GM21737 (cell line): ENCODE data around the gene HS3ST4.
"Not testable (repeated sequence)": the region's sequence is repeated elsewhere in the genome, so short reads cannot be mapped to it uniquely, and the experiment has no call there.

ENCODE experiments used
- ATAC-seq: cut with Tn5 transposase; IDR thresholded peaks from one replicate; pipeline ENCODE4 v1.9.1; 2021; ENCODE audit warnings: mild to moderate bottlenecking, moderate library complexity; ENCODE audit not compliant: unreplicated experiment

The HS3ST4 gene

GRCh38 chr16:26070302-26071100, 378.7 kb downstream of the HS3ST4 start:
- ATAC-seq: no peak

GRCh38 chr16:26071101-26071866, 379.5 kb downstream of the HS3ST4 start:
- ATAC-seq: no peak

GRCh38 chr16:26078716-26079355, 387.1 kb downstream of the HS3ST4 start:
- no peak for ATAC-seq

- no peak for ATAC-seq
Observed at GRCh38 chr16:26087091-26087490, 395.3 kb downstream of the HS3ST4 start.

GRCh38 chr16:26091511-26091910, 399.8 kb downstream of the HS3ST4 start:
- no peak for ATAC-seq

GRCh38 chr16:26098206-26098605, 406.4 kb downstream of the HS3ST4 start:
- not testable (repeated sequence) for ATAC-seq

DNA sequence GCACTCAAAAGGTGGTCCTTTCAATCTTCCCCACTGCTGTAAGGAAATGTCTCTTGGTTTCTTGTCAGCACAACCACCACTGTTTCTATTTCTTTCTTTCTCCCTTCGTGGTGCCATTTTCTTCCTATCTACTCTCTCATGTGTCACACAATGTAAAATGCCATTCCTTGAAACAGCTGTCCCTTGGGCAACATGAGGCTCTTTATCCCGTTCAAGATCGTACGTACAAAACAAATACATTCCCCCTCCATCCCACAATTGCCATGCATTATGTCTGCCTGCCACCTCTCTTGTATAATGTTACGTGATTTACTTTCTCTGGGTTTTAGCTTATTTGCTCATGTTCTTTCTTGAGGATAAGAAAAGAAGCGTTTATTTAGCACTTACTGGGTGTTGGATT, 410.6 kb downstream of the HS3ST4 start:
- ATAC-seq: no peak

- no peak for ATAC-seq
Observed at GRCh38 chr16:26108836-26109505, 417.2 kb downstream of the HS3ST4 start.

GRCh38 chr16:26111900-26112299, 420.1 kb downstream of the HS3ST4 start:
- ATAC-seq: no peak

GRCh38 chr16:26118575-26118974, 426.8 kb downstream of the HS3ST4 start:
- no peak for ATAC-seq

- no peak for ATAC-seq
Observed at GRCh38 chr16:26120729-26121128, 429.0 kb downstream of the HS3ST4 start.

- ATAC-seq: no peak
Observed at GRCh38 chr16:26128296-26128695, 436.5 kb downstream of the HS3ST4 start.

DNA sequence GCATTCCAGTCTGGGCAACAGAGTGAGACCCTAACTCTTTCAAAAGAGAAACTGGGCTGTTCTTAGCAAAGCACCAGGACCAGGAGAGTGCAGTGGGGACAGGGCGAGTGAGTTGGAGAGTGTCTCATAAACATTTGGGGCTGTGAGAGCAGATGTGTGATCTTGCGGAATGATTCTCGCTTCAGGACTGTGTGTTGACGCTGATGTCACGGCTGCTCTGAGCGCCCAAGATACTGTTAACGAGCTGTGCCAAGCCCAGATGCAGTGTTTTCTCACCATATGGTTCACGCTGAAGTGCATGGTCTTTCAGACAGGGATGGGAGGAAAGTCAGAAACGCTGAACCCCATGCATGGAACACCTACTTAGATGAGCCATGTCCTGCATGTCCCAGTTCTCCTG, 438.2 kb downstream of the HS3ST4 start:
- no peak for ATAC-seq

DNA sequence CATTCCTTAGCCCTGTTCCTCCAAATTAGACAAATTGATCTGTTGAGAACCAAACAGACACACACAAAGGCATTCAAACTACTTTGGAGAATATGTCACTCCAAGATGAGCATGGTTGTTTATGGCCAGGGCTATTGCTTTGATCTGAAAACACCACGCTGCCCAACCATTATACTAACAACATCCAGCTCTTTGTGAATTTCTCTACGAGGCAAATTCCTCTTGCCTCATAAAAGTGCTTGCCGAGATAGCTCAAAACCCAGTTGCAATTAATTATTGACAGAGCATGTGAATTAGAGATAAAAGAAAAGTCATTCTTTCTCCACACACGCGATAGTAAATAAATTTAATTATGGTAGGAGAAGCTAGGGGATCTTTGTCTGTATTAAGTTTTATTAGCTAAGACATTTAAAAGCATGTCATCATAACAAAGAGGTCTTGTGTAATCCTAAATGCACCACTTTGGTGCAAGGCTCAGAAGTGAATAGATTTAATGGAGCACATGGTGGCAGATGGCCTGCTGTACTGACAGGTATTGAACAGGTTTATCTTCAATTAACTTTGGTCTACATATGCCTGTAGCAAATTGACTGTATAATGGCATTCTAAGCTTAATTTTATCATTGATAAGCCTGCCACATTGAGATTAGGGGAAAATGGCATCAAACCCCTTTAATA, 441.8 kb downstream of the HS3ST4 start:
- ATAC-seq: no peak

GRCh38 chr16:26134588-26134987, 442.8 kb downstream of the HS3ST4 start:
- ATAC-seq: no peak

- ATAC-seq: no peak
Observed at GRCh38 chr16:26137956-26138355, 446.2 kb downstream of the HS3ST4 start.

DNA sequence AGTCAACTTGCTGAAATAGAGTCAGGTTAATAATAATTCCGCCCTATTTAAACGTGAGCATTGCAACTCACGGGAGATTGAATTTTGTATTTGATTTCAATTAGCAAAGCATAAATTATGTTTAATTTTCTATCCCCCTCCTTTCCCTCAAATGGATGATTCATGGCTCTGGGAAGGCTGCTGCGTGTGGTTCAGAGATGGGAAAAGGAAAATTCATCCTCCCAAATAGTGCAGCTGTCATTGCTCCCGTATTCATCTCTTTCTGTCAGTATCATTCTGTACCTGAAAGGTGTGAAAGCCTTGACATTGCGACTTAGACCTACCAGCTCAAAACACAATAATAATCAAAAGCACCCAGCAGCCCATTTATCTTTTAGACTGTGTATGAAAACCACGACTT, 447.3 kb downstream of the HS3ST4 start:
- no peak for ATAC-seq

DNA sequence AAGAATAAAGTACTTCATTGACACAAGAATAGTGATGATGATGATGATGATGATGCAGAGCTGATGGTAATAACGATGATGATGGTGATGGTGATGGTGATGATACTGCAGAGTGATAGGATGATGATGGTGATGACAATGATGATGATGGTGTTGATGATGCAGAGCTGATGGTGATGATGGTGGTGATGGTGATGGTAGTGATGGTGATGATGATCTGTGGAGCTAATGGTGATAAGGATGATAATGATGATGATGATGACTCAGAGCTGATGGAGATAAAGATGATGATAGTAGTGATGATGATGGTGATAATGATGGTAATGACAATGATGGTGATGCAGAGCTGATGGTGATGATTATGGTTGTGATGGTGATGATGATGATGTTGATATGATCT, 448.1 kb downstream of the HS3ST4 start:
- ATAC-seq: no peak

- no peak for ATAC-seq
Observed at GRCh38 chr16:26149364-26150190, 457.8 kb downstream of the HS3ST4 start.

GRCh38 chr16:26155221-26155620, 463.5 kb downstream of the HS3ST4 start:
- ATAC-seq: no peak
